HepG2 (cell line): ENCODE results near the gene PDP2. TPM values are rescaled to one million over a fixed set of nuclear protein-coding genes. Genes with fewer than 3 reads are reported as not detected.

ENCODE experiments used
- ETV6 ChIP-seq: sonication (generic); formaldehyde crosslinking; conservative IDR thresholded peaks from 2 replicates; pipeline ENCODE4 v1.4.0; 2020; ENCODE audit warnings: missing genetic modification reagents
- KAT2B ChIP-seq: fragments of 150-350 bp; IDR thresholded peaks from 2 replicates; pipeline ENCODE4 v1.6.1; 2014; ENCODE audit warnings: low read depth, low read length, borderline replicate concordance
- KLF12 ChIP-seq: sonication (generic); formaldehyde crosslinking; IDR thresholded peaks from 2 replicates; pipeline ENCODE4 v1.4.0; 2020; ENCODE audit warnings: missing genetic modification reagents, borderline replicate concordance
- MTA1 ChIP-seq: sonication (generic); formaldehyde crosslinking; IDR thresholded peaks from 2 replicates; pipeline ENCODE4 v1.4.0; 2020; ENCODE audit warnings: missing genetic modification reagents, mild to moderate bottlenecking, borderline replicate concordance
- NFATC3 ChIP-seq: sonication (generic); formaldehyde crosslinking; IDR thresholded peaks from 2 replicates; pipeline ENCODE4 v1.5.1; 2020; ENCODE audit warnings: mild to moderate bottlenecking, missing genetic modification reagents
- RFX5 ChIP-seq: IDR thresholded peaks from 2 replicates; pipeline ENCODE4 v1.6.1; 2011; ENCODE audit warnings: low read depth, low read length, improper control_type of control experiment
- SRY ChIP-seq: sonication (generic); formaldehyde crosslinking; IDR thresholded peaks from 2 replicates; pipeline ENCODE4 v1.8.0; 2022; ENCODE audit warnings: mild to moderate bottlenecking, missing genetic modification reagents
- ZBTB8A ChIP-seq: sonication (generic); formaldehyde crosslinking; IDR thresholded peaks from 2 replicates; pipeline ENCODE4 v1.4.0; 2020; ENCODE audit warnings: mild to moderate bottlenecking, low read depth, missing genetic modification reagents, borderline replicate concordance
- ZNF619 ChIP-seq: sonication (generic); formaldehyde crosslinking; IDR thresholded peaks from 2 replicates; pipeline ENCODE4 v1.4.0; 2020; ENCODE audit warnings: mild to moderate bottlenecking, missing genetic modification reagents
- ZNF841 ChIP-seq: sonication (generic); formaldehyde crosslinking; IDR thresholded peaks from 2 replicates; pipeline ENCODE4 v1.8.1; 2023; ENCODE audit warnings: missing genetic modification reagents, borderline replicate concordance
- polyA plus RNA-seq, 8 experiments: library from polyadenylated mRNA; depleted of rRNA in 3 of 8; stranded (reverse) in 7 of 8; unstranded in 1 of 8; fragments of >200 nt; fragmentation: Illumina TruSeq in 4 of 8; extraction: Trizol in 4 of 8; gene quantifications; 2 replicates each; pipeline versions ENCODE4 v1.2.1 to v1.2.3, GENCODE V29; 2011 to 2016; ENCODE audit warnings: low read depth in 4 of 8, missing spikeins in 1 of 8, mixed read lengths in 1 of 8; ENCODE audit not compliant: insufficient read depth in 1 of 8
- total RNA-seq, 5 experiments: library from RNA; depleted of rRNA; stranded (reverse); fragments of >200 nt; fragmentation: Illumina TruSeq; extraction: Trizol; gene quantifications; 2 replicates each; pipeline ENCODE4 v1.2.3, GENCODE V29; 2016; ENCODE audit warnings: low read depth in 1 of 5
- TF ChIP-seq, protein P1 (sequence below), 2 experiments: sonication (generic) in 1 of 2; formaldehyde crosslinking in 1 of 2; IDR thresholded peaks; 2 replicates each; pipeline versions ENCODE4 v1.6.1 to v1.9.0; 2014 to 2022; ENCODE audit warnings: antibody characterized with exemption in 1 of 2, borderline replicate concordance in 1 of 2, inconsistent platforms in 1 of 2, low read depth in 1 of 2, missing genetic modification reagents in 1 of 2
- TF ChIP-seq, protein P2 (sequence below): sonication (generic); formaldehyde crosslinking; IDR thresholded peaks from 2 replicates; pipeline ENCODE4 v1.4.0; 2020; ENCODE audit warnings: missing genetic modification reagents
- TF ChIP-seq, protein P3 (sequence below): IDR thresholded peaks from 2 replicates; pipeline ENCODE4 v1.6.1; 2016; ENCODE audit warnings: missing compliant biosample characterization, missing genetic modification reagents, borderline replicate concordance
- TF ChIP-seq, protein P4 (sequence below): sonication (generic); formaldehyde crosslinking; IDR thresholded peaks from 2 replicates; pipeline ENCODE4 v1.4.0; 2020; ENCODE audit warnings: missing genetic modification reagents
- TF ChIP-seq, protein P5 (sequence below): IDR thresholded peaks from 2 replicates; pipeline ENCODE4 v1.6.1; 2012; ENCODE audit warnings: inconsistent platforms

PDP2 gene
- total and polyA plus RNA-seq, 2 of the 13 experiments (the other 11 are each of a cell fraction or from before 2014, with no cell fraction given): 12.8 to 15.8 TPM

DNA sequence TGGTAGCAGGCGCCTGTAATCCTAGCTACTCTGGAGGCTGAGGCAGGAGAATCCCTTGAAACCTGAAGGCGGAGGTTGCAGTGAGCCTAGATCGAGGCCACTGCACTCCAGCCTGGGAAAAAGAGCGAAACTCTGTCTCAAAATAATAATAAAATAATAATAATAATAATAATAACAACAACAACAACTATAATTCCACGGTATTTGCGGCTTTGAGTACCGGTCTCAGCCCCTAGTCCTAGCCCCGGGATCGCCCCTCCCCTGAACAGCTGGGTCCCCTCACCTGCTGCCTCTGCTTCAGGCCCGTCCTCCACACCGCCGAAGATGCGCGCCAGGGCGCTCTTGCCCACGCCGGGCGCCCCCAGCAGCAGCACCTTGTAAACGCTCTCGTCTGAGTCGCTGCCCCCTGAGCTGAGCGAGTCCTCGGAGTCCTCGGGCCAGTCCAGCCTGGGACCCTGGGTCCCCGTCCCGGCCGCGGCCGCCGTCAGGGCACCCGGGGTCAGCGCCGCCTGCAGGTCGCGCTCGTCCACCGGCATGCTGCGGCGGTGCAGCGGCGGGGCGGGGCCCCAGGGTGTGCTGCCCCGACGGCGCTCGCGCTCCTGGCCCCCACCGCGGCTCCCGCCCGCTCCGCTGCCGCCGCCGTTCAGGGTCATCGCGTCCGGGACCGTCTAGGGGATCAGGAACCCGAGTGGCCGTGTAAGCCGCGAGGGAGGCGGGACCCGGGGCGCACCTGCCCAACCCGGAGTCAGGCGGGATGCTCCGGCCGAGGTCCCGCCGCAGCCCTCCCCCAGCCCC lies 44.4 kb downstream of the PDP2 start (continued):
- TF ChIP-seq, protein P1, sequence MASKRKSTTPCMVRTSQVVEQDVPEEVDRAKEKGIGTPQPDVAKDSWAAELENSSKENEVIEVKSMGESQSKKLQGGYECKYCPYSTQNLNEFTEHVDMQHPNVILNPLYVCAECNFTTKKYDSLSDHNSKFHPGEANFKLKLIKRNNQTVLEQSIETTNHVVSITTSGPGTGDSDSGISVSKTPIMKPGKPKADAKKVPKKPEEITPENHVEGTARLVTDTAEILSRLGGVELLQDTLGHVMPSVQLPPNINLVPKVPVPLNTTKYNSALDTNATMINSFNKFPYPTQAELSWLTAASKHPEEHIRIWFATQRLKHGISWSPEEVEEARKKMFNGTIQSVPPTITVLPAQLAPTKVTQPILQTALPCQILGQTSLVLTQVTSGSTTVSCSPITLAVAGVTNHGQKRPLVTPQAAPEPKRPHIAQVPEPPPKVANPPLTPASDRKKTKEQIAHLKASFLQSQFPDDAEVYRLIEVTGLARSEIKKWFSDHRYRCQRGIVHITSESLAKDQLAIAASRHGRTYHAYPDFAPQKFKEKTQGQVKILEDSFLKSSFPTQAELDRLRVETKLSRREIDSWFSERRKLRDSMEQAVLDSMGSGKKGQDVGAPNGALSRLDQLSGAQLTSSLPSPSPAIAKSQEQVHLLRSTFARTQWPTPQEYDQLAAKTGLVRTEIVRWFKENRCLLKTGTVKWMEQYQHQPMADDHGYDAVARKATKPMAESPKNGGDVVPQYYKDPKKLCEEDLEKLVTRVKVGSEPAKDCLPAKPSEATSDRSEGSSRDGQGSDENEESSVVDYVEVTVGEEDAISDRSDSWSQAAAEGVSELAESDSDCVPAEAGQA (IDR thresholded peaks at IDR 0.05; ENCODE audit: low read depth): no peak
- TF ChIP-seq, protein P1 (CRISPR knock-in tag; IDR thresholded peaks at IDR 0.05; ENCODE audit: borderline replicate concordance): peak; percentile 62; the same call in 1 of the 2 replicates
- TF ChIP-seq, protein P2, sequence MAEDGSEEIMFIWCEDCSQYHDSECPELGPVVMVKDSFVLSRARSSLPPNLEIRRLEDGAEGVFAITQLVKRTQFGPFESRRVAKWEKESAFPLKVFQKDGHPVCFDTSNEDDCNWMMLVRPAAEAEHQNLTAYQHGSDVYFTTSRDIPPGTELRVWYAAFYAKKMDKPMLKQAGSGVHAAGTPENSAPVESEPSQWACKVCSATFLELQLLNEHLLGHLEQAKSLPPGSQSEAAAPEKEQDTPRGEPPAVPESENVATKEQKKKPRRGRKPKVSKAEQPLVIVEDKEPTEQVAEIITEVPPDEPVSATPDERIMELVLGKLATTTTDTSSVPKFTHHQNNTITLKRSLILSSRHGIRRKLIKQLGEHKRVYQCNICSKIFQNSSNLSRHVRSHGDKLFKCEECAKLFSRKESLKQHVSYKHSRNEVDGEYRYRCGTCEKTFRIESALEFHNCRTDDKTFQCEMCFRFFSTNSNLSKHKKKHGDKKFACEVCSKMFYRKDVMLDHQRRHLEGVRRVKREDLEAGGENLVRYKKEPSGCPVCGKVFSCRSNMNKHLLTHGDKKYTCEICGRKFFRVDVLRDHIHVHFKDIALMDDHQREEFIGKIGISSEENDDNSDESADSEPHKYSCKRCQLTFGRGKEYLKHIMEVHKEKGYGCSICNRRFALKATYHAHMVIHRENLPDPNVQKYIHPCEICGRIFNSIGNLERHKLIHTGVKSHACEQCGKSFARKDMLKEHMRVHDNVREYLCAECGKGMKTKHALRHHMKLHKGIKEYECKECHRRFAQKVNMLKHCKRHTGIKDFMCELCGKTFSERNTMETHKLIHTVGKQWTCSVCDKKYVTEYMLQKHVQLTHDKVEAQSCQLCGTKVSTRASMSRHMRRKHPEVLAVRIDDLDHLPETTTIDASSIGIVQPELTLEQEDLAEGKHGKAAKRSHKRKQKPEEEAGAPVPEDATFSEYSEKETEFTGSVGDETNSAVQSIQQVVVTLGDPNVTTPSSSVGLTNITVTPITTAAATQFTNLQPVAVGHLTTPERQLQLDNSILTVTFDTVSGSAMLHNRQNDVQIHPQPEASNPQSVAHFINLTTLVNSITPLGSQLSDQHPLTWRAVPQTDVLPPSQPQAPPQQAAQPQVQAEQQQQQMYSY (CRISPR knock-in tag): peak; percentile 51; the same call in 1 of the 2 replicates
- TF ChIP-seq, protein P3, sequence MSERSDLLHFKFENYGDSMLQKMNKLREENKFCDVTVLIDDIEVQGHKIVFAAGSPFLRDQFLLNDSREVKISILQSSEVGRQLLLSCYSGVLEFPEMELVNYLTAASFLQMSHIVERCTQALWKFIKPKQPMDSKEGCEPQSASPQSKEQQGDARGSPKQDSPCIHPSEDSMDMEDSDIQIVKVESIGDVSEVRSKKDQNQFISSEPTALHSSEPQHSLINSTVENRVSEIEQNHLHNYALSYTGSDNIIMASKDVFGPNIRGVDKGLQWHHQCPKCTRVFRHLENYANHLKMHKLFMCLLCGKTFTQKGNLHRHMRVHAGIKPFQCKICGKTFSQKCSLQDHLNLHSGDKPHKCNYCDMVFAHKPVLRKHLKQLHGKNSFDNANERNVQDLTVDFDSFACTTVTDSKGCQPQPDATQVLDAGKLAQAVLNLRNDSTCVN (CRISPR knock-in tag): no peak
- TF ChIP-seq ZBTB8A (CRISPR knock-in tag) (no peak), ZNF619 (CRISPR knock-in tag) (no peak), KLF12 (CRISPR knock-in tag) (peak; percentile 70; the same call in 1 of the 2 replicates), MTA1 (CRISPR knock-in tag) (no peak), KAT2B (no peak), ZNF841 (no peak), RFX5 (no peak), SRY (CRISPR knock-in tag) (no peak), ETV6 (CRISPR knock-in tag) (no peak), NFATC3 (no peak)
- TF ChIP-seq, protein P4, sequence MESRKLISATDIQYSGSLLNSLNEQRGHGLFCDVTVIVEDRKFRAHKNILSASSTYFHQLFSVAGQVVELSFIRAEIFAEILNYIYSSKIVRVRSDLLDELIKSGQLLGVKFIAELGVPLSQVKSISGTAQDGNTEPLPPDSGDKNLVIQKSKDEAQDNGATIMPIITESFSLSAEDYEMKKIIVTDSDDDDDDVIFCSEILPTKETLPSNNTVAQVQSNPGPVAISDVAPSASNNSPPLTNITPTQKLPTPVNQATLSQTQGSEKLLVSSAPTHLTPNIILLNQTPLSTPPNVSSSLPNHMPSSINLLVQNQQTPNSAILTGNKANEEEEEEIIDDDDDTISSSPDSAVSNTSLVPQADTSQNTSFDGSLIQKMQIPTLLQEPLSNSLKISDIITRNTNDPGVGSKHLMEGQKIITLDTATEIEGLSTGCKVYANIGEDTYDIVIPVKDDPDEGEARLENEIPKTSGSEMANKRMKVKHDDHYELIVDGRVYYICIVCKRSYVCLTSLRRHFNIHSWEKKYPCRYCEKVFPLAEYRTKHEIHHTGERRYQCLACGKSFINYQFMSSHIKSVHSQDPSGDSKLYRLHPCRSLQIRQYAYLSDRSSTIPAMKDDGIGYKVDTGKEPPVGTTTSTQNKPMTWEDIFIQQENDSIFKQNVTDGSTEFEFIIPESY (CRISPR knock-in tag): peak; percentile 39
- TF ChIP-seq, protein P5, sequence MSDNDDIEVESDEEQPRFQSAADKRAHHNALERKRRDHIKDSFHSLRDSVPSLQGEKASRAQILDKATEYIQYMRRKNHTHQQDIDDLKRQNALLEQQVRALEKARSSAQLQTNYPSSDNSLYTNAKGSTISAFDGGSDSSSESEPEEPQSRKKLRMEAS: peak; percentile 43; the same call in 1 of the 2 replicates
